ENCODE data around the gene FAM107A. TPM values are rescaled to one million over a fixed set of nuclear protein-coding genes. Genes with fewer than 3 reads are reported as not detected.

The FAM107A gene
- total and polyA plus RNA-seq, 2 of the 13 experiments (the other 11 are each of a cell fraction or from before 2014, with no cell fraction given) = not detected

GRCh38 chr3:58518291-58518789 is 58.9 kb downstream of the FAM107A start (continued):
- no peak for TF ChIP-seq ZBTB44 (CRISPR knock-in tag; IDR thresholded peaks at IDR 0.05)
- TF ChIP-seq IRF2 (CRISPR knock-in tag; IDR thresholded peaks at IDR 0.05) = 0 out of 2 replicates have a peak, but pooled peaks have one; percentile 27
- 0 out of 2 replicates have a peak, but pooled peaks have one; percentile 28 for TF ChIP-seq TFDP2 (CRISPR knock-in tag; IDR thresholded peaks at IDR 0.05)
- TF ChIP-seq TARDBP (CRISPR knock-in tag; IDR thresholded peaks at IDR 0.05) = peak; percentile 64
- TF ChIP-seq GTF3A (CRISPR knock-in tag; conservative IDR thresholded peaks at IDR 0.05) = no peak
- no peak for TF ChIP-seq TOPORS (CRISPR knock-in tag; IDR thresholded peaks at IDR 0.05)
- no peak for TF ChIP-seq MYNN (CRISPR knock-in tag; IDR thresholded peaks at IDR 0.05; ENCODE audit: low read depth)
- no peak for TF ChIP-seq ZSCAN21 (CRISPR knock-in tag; IDR thresholded peaks at IDR 0.05; ENCODE audit: borderline replicate concordance)
- no peak for TF ChIP-seq ZUFSP (CRISPR knock-in tag; IDR thresholded peaks at IDR 0.05; ENCODE audit: borderline replicate concordance)
- no peak for TF ChIP-seq ZNF569 (CRISPR knock-in tag; IDR thresholded peaks at IDR 0.05; ENCODE audit: borderline replicate concordance)
- TF ChIP-seq ZNF83 (CRISPR knock-in tag; IDR thresholded peaks at IDR 0.05; ENCODE audit: borderline replicate concordance) = no peak
- no peak for TF ChIP-seq PAF1 (CRISPR knock-in tag; IDR thresholded peaks at IDR 0.05)
- no peak for TF ChIP-seq HIC2 (CRISPR knock-in tag; IDR thresholded peaks at IDR 0.05; ENCODE audit: low read depth)
- no peak for TF ChIP-seq ZNF101 (CRISPR knock-in tag; IDR thresholded peaks at IDR 0.05; ENCODE audit: borderline replicate concordance, low read depth)
- no peak for TF ChIP-seq SIN3A (IDR thresholded peaks at IDR 0.05; ENCODE audit: borderline replicate concordance, low read depth, low read length)
- no peak for TF ChIP-seq ZNF558 (CRISPR knock-in tag; IDR thresholded peaks at IDR 0.05; ENCODE audit: borderline replicate concordance)
- TF ChIP-seq ZBTB33 (CRISPR knock-in tag; IDR thresholded peaks at IDR 0.05) = no peak
- TF ChIP-seq CBX1 (IDR thresholded peaks at IDR 0.05; ENCODE audit: low read depth) = no peak
- no peak for TF ChIP-seq SMAD3 (CRISPR knock-in tag; IDR thresholded peaks at IDR 0.05)

Data from HepG2 (cell line).